ENCODE measurements around the gene CFAP46.

CFAP46 gene

DNA sequence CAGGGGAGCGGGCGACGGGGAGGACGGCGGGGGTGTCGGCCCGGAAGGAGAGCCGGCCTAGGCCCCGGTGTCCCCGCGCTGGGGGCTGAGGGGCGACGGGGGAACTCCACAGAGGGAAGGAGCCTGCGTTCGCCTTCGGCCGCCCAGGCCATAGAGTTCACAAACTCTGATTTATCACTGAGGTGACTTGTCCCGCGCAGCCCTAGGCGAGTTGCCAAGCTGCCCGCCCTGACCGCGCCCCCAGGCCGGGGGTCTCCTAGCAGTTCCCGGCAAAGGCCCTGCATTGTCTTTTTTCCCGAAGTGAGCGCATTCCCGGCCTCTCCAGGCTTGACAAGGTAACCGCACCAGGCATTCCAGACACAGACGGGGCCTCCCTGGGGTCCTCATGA, 153.5 kb downstream of the CFAP46 start:
- H3K27ac Mint-ChIP-seq, result no peak overlapping the region
- H3K27me3 Mint-ChIP-seq, result peaks cover 38% of the 10 kb centered on the region
- no peak overlapping the region for H3K4me3 Mint-ChIP-seq
- no peaks in the 10 kb centered on the region for H3K36me3 Mint-ChIP-seq (ENCODE audit: low read depth)
- no peaks in the 10 kb centered on the region for H3K9me3 Mint-ChIP-seq
- no peak for DNase-seq
- H3K4me1 Mint-ChIP-seq (ENCODE audit: low read depth), result peaks cover 2% of the 10 kb centered on the region

- H3K36me3 Mint-ChIP-seq (ENCODE audit: low read depth), result peaks cover 3% of the 10 kb centered on the region
- H3K9me3 Mint-ChIP-seq, result no peaks in the 10 kb centered on the region
- peaks cover 43% of the 10 kb centered on the region for H3K27me3 Mint-ChIP-seq
- H3K4me1 Mint-ChIP-seq (ENCODE audit: low read depth), result peaks cover 4% of the 10 kb centered on the region
- no peak for DNase-seq
- no peak overlapping the region for H3K4me3 Mint-ChIP-seq
- no peak overlapping the region for H3K27ac Mint-ChIP-seq
Measured at GRCh38 chr10:132788180-132788830, 154.1 kb downstream of the CFAP46 start.

DNA sequence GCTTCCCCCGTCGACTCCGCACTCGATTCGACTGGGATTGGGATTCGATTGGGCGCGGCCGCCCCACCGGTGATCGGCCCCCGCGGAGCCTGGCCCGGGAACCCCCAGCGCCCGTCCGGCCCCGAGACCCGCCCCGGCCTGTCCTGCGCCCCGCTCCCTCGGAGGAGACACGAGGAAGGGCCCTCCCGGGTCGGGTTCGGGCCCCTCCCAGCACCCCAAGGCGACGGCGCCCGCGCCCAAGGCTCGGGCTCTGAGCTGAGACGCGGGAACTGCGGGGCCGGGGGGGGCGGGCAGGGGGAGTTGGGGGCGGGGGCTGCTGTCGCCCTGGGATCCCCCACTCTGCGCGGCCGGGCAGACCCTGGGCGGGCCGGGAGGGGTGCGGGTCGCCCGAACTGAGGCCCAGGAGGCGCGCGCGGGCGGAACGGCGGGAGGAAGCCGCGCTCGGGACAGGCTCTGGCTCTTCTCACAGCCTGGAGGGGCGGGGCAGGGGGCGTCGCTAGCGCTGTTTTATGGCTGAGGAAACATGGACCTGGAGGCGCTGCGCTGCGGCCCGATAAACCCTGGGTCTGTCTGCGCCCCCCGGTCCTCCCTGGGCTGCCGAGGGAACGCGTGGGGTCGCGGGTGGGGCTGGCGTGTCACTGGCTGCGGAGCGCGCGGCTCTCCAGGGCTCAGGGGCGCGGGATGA, 154.7 kb downstream of the CFAP46 start:
- H3K9me3 Mint-ChIP-seq, result no peaks in the 10 kb centered on the region
- H3K27me3 Mint-ChIP-seq, result peaks cover 50% of the 10 kb centered on the region
- H3K4me1 Mint-ChIP-seq (ENCODE audit: low read depth), result peaks cover 4% of the 10 kb centered on the region
- H3K36me3 Mint-ChIP-seq (ENCODE audit: low read depth), result peaks cover 10% of the 10 kb centered on the region
- H3K27ac Mint-ChIP-seq, result no peak overlapping the region
- no peak overlapping the region for H3K4me3 Mint-ChIP-seq
- no peak for DNase-seq

DNA sequence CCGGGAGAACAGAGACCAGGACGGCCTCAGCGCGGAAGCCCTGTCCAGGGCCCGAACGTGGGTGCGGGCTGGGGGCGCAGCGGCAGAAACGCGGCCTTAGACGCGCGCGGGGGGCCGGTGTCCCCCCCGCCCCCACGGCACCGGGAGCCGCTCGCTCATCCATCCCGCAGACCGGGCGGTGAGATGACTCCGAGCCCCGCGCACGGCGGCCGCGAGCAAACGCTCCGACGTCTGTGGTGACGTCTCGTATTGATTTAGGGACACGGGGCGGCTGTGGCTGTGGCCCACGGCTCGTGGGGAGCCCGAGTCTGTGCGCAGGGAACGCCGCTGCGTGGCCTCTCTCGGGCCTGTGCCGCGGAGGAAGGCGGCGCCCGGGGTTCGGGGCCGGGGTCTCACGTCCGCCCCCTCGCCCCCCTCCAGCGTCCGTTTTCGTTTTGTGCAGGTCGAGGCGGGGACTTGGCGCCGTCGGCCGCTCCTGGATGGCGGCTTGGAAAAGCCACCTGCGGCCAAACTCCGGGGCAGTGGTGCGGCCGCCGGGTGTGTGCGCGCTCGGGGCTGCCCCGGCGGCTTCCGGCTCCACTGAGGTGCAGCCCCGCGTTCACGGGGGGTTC, 155.4 kb downstream of the CFAP46 start:
- Mint-ChIP-seq H3K4me1 (ENCODE audit: low read depth) (peaks cover 4% of the 10 kb centered on the region), H3K36me3 (ENCODE audit: low read depth) (peaks cover 16% of the 10 kb centered on the region), H3K9me3 (no peaks in the 10 kb centered on the region), H3K27me3 (peaks cover 51% of the 10 kb centered on the region), H3K27ac (no peak overlapping the region), H3K4me3 (no peak overlapping the region)
- DNase-seq, result no peak

DNA sequence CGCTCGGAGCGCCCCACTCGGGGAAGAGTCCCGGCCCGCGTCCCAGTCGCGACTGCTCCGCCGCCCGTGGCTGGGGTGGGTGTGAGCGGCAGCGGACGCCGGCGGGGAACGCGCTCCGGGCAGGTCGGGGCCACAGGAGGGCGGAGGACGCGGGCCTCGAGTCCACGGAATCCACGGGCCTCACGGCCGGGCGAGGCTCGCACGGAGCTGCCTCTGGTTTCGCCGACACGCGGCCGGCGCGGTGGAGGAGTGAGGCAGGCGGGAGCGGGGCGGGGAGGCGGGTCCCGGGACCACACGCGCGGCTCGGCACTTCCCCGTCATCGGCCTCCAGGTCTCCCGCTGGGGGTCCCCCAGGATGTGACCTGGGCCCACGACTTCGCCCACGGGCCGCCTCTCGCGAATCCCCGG, 155.9 kb downstream of the CFAP46 start:
- peaks cover 51% of the 10 kb centered on the region for H3K27me3 Mint-ChIP-seq
- H3K4me1 Mint-ChIP-seq (ENCODE audit: low read depth), result peaks cover 4% of the 10 kb centered on the region
- peaks cover 21% of the 10 kb centered on the region for H3K36me3 Mint-ChIP-seq (ENCODE audit: low read depth)
- DNase-seq, result no peak
- no peak overlapping the region for H3K4me3 Mint-ChIP-seq
- no peaks in the 10 kb centered on the region for H3K9me3 Mint-ChIP-seq
- no peak overlapping the region for H3K27ac Mint-ChIP-seq

DNA sequence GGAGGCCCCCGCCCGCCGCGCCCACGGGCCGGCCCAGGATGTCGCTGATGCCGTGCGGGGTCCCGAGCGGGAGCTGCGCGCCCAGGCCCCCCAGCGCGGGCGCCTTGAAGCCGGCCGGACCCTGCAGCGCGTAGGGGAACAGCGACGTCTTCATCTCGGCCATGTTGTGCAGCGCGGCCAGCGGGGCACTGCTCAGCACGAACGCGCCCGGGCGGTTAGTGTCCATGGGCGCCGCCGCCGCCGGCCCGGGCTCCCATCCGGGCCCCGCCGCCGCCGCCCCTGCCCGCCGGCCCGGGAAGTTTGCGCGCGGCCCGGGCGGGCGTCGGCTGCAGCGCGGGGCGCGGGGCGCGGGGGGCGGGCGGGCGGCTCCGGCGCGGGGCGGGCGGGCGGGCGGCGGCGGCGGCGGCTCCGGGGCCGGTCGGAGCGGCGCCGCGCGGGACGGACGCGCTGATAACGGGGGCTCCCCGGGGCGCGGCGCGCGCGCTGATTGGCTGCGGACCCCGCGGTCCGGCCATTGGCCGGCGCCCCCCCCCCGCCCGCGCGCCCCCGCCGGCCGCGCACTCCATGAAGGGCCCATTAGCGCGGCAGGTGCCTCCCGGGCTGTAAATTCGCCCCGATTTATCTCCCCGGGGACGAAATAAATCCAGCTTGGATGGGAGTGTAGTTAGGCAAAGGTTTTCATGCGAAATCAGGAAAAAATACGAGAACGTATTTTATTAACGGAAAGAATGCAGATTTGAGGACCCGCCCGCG, 156.5 kb downstream of the CFAP46 start, which contains the start of gene NKX6-2:
Gene NKX6-2 (minus strand): TSS at position 425 of the 753 bp plus-strand sequence. CDS start 199 bp downstream, at position 226.
- Mint-ChIP-seq H3K36me3 (ENCODE audit: low read depth) (peaks cover 25% of the 10 kb centered on the region), H3K9me3 (no peaks in the 10 kb centered on the region), H3K4me3 (no peak within 1 kb of the TSS), H3K27ac (no peak within 1 kb of the TSS), H3K4me1 (ENCODE audit: low read depth) (peaks cover 4% of the 10 kb centered on the region), H3K27me3 (peaks cover 50% of the 10 kb centered on the region)
- no peak for DNase-seq

GRCh38 chr10:132784866-132785722, 157.3 kb downstream of the CFAP46 start:
- H3K27me3 Mint-ChIP-seq, result peaks cover 46% of the 10 kb centered on the region
- H3K27ac Mint-ChIP-seq, result no peak overlapping the region
- peaks cover 27% of the 10 kb centered on the region for H3K36me3 Mint-ChIP-seq (ENCODE audit: low read depth)
- H3K9me3 Mint-ChIP-seq, result no peaks in the 10 kb centered on the region
- H3K4me1 Mint-ChIP-seq (ENCODE audit: low read depth), result peaks cover 4% of the 10 kb centered on the region
- DNase-seq, result peak; percentile 37
- no peak overlapping the region for H3K4me3 Mint-ChIP-seq

- Mint-ChIP-seq H3K4me1 (ENCODE audit: low read depth) (peaks cover 4% of the 10 kb centered on the region), H3K27me3 (peaks cover 40% of the 10 kb centered on the region), H3K27ac (no peak overlapping the region), H3K36me3 (ENCODE audit: low read depth) (peaks cover 34% of the 10 kb centered on the region), H3K9me3 (no peaks in the 10 kb centered on the region), H3K4me3 (no peak overlapping the region)
- DNase-seq, result no peak
Measured at GRCh38 chr10:132783940-132784865, 158.2 kb downstream of the CFAP46 start.

- peaks cover 33% of the 10 kb centered on the region for H3K27me3 Mint-ChIP-seq
- H3K27ac Mint-ChIP-seq, result peak overlapping the region; percentile 73
- H3K4me1 Mint-ChIP-seq (ENCODE audit: low read depth), result peaks cover 4% of the 10 kb centered on the region
- H3K4me3 Mint-ChIP-seq, result no peak overlapping the region
- H3K9me3 Mint-ChIP-seq, result no peaks in the 10 kb centered on the region
- DNase-seq, result no peak
- peaks cover 37% of the 10 kb centered on the region for H3K36me3 Mint-ChIP-seq (ENCODE audit: low read depth)
Measured at GRCh38 chr10:132783165-132783939, 159.0 kb downstream of the CFAP46 start.

DNA sequence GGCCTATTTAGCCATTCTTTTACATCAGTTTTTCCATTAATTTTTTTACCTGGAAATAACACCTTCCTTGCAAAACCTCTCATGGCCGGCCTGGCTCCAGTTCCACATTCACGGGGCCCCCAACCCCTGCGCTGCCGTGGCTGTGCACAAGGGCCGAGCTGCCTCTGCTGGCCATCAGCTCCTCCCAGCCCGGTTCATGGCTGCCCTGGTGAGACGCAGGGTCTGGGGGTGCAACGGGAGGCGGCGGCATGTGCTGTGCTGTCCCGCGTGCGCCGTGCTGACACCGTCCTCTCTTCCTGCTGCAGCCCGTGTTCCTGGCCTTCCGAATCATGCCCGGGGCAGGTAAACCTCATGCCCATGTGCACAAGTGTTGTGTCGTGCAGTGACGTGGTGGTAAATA, 160.8 kb downstream of the CFAP46 start:
- Mint-ChIP-seq H3K4me3 (no peak overlapping the region), H3K27me3 (peaks cover 27% of the 10 kb centered on the region), H3K9me3 (no peaks in the 10 kb centered on the region), H3K36me3 (ENCODE audit: low read depth) (peaks cover 48% of the 10 kb centered on the region), H3K4me1 (ENCODE audit: low read depth) (peaks cover 4% of the 10 kb centered on the region), H3K27ac (no peak overlapping the region)
- DNase-seq, result no peak

DNA sequence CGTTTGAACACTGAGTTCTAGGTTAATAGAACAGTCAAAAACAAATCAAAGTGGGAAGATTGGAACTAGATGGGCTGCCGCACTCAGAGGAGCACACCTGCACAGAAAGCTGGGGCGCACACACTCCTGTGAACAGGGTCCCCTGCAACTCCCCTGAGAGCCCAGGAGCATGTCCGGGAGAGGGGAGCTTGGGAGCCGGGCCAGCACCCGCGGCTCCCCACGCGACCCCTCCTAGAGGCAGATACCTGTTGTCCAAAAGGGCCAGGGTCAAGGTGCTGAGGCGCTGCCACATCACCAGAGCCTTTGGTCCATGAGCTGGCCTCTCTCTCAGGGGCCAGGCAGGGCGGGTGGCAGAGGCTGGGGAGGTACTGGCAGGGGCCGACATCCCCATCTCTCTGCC, 162.0 kb downstream of the CFAP46 start:
- peaks cover 48% of the 10 kb centered on the region for H3K36me3 Mint-ChIP-seq (ENCODE audit: low read depth)
- peaks cover 4% of the 10 kb centered on the region for H3K4me1 Mint-ChIP-seq (ENCODE audit: low read depth)
- DNase-seq, result no peak

GRCh38 chr10:132779549-132780294, 162.6 kb downstream of the CFAP46 start:
- Mint-ChIP-seq H3K9me3 (no peaks in the 10 kb centered on the region), H3K27me3 (peaks cover 18% of the 10 kb centered on the region), H3K4me1 (ENCODE audit: low read depth) (peaks cover 4% of the 10 kb centered on the region), H3K36me3 (ENCODE audit: low read depth) (peaks cover 48% of the 10 kb centered on the region), H3K27ac (no peak overlapping the region), H3K4me3 (no peak overlapping the region)
- no peak for DNase-seq

More for the DNA sequence above, 162.0 kb downstream of the CFAP46 start:
- Mint-ChIP-seq H3K9me3 (no peaks in the 10 kb centered on the region), H3K27ac (no peak overlapping the region), H3K27me3 (peaks cover 23% of the 10 kb centered on the region), H3K4me3 (no peak overlapping the region)

Data from activated T-cell treated with anti-CD3 and anti-CD28 coated beads, Interleukin-2, amount 50 U/mL, for 24 hours (primary cell).